Body of pancreas (tissue), 4 donors: ENCODE measurements around the gene TMEM109.

Source experiments
- POLR2A ChIP-seq, 3 donors: fragments of 450-650 bp; IDR thresholded peaks; one replicate each; pipeline ENCODE4 v1.6.1; 2016; ENCODE audit warnings: antibody characterized with exemption in 3 of 3, mild to moderate bottlenecking in 2 of 3
- TF ChIP-seq, protein P1 (sequence below), 7 experiments: fragments of 450-650 bp in 4 of 7; fragments of 200-600 bp in 3 of 7; sonication (generic) in 3 of 7; IDR thresholded peaks; one replicate each; pipeline ENCODE4 v1.5.1; 2016 to 2019; ENCODE audit warnings: antibody characterized with exemption in 7 of 7

- TF ChIP-seq, protein P1, sequence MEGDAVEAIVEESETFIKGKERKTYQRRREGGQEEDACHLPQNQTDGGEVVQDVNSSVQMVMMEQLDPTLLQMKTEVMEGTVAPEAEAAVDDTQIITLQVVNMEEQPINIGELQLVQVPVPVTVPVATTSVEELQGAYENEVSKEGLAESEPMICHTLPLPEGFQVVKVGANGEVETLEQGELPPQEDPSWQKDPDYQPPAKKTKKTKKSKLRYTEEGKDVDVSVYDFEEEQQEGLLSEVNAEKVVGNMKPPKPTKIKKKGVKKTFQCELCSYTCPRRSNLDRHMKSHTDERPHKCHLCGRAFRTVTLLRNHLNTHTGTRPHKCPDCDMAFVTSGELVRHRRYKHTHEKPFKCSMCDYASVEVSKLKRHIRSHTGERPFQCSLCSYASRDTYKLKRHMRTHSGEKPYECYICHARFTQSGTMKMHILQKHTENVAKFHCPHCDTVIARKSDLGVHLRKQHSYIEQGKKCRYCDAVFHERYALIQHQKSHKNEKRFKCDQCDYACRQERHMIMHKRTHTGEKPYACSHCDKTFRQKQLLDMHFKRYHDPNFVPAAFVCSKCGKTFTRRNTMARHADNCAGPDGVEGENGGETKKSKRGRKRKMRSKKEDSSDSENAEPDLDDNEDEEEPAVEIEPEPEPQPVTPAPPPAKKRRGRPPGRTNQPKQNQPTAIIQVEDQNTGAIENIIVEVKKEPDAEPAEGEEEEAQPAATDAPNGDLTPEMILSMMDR (IDR thresholded peaks at IDR 0.05) = no peak
- TF ChIP-seq POLR2A (IDR thresholded peaks at IDR 0.05) = no peak
Measured at GRCh38 chr11:60876168-60876485, 37.8 kb upstream of the TMEM109 start.
